HEK293 (cell line): ENCODE measurements around the gene RPL12.

Experiments used
- EGR2 ChIP-seq: fragments of 450-650 bp; formaldehyde crosslinking; IDR thresholded peaks from 2 replicates; pipeline ENCODE4 v1.5.1; 2016; ENCODE audit warnings: low read depth, missing biosample characterization, missing genetic modification characterization
- MYNN ChIP-seq: fragments of 450-650 bp; formaldehyde crosslinking; IDR thresholded peaks from 2 replicates; pipeline ENCODE4 v1.5.1; 2016; ENCODE audit warnings: missing biosample characterization, missing genetic modification characterization, borderline replicate concordance
- RBAK ChIP-seq: fragments of 450-650 bp; formaldehyde crosslinking; IDR thresholded peaks from 2 replicates; pipeline ENCODE4 v1.5.1; 2016; ENCODE audit warnings: missing biosample characterization, missing genetic modification characterization
- SP2 ChIP-seq: fragments of 450-650 bp; formaldehyde crosslinking; IDR thresholded peaks from 2 replicates; pipeline ENCODE4 v1.5.1; 2016; ENCODE audit warnings: missing biosample characterization, missing genetic modification characterization
- YY1 ChIP-seq: fragments of 450-650 bp; formaldehyde crosslinking; IDR thresholded peaks from 2 replicates; pipeline ENCODE4 v1.5.1; 2018; ENCODE audit warnings: missing biosample characterization, missing genetic modification characterization
- YY2 ChIP-seq: fragments of 450-650 bp; formaldehyde crosslinking; IDR thresholded peaks from 2 replicates; pipeline ENCODE4 v1.5.1; 2016; ENCODE audit warnings: missing biosample characterization, missing genetic modification characterization
- ZNF211 ChIP-seq: fragments of 450-650 bp; formaldehyde crosslinking; IDR thresholded peaks from 2 replicates; pipeline ENCODE4 v1.5.1; 2016; ENCODE audit warnings: low read depth, missing biosample characterization, missing genetic modification characterization
- ZNF274 ChIP-seq, 2 experiments: fragments of 200-500 bp in 1 of 2; fragments of 450-650 bp in 1 of 2; sonication (Bioruptor generic) in 1 of 2; formaldehyde crosslinking in 1 of 2; IDR thresholded peaks; 2 replicates each; pipeline versions ENCODE4 v1.5.1 to v1.6.1; 2014 to 2016; ENCODE audit warnings: borderline replicate concordance in 1 of 2, inconsistent platforms in 1 of 2, low read length in 1 of 2, missing biosample characterization in 1 of 2, missing genetic modification characterization in 1 of 2
- ZNF350 ChIP-seq: fragments of 450-650 bp; formaldehyde crosslinking; IDR thresholded peaks from 2 replicates; pipeline ENCODE4 v1.5.0; 2017; ENCODE audit warnings: missing biosample characterization, mild to moderate bottlenecking, missing genetic modification characterization
- ZNF670 ChIP-seq: fragments of 450-650 bp; formaldehyde crosslinking; IDR thresholded peaks from 2 replicates; pipeline ENCODE4 v1.5.1; 2016; ENCODE audit warnings: missing biosample characterization, missing genetic modification characterization, low read depth
- ZNF747 ChIP-seq: fragments of 450-650 bp; formaldehyde crosslinking; IDR thresholded peaks from 2 replicates; pipeline ENCODE4 v1.5.1; 2016; ENCODE audit warnings: missing biosample characterization, missing genetic modification characterization
- TF ChIP-seq, protein P1 (sequence below): fragments of 450-650 bp; formaldehyde crosslinking; IDR thresholded peaks from 2 replicates; pipeline ENCODE4 v1.5.1; 2016; ENCODE audit warnings: missing biosample characterization, missing genetic modification characterization
- TF ChIP-seq, protein P2 (sequence below): fragments of 450-650 bp; formaldehyde crosslinking; IDR thresholded peaks from 2 replicates; pipeline ENCODE4 v1.5.1; 2016; ENCODE audit warnings: missing biosample characterization, missing genetic modification characterization
- TF ChIP-seq, protein P3 (sequence below): fragments of 450-650 bp; formaldehyde crosslinking; IDR thresholded peaks from 2 replicates; pipeline ENCODE4 v1.5.1; 2016; ENCODE audit warnings: missing biosample characterization, missing genetic modification characterization

DNA sequence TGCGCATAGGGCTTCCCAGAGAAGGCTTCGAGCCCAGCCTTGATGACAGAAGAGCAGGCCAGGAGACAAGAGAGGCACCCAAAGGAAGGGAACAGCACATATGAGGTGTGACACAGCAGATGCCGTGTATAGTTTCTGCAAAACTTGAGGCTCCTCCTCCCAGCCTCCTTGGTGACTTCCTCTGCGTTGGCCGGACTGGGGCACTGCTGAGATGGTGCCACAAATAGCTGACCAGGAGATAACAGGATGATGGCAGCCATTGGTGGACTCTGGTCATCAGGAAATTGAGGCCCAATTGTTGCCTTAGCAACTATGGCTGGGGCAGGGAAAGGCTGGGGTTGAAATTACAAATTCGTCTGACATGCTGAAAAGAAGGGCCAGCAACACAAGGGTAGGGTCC, 31.9 kb downstream of the RPL12 start:
- TF ChIP-seq YY1 (no peak), ZNF274 (IDR thresholded peaks at IDR 0.05; ENCODE audit: low read length) (no peak), ZNF274 (tag by site-specific recombination; IDR thresholded peaks at IDR 0.05; ENCODE audit: borderline replicate concordance) (no peak), EGR2 (no peak), YY2 (tag by site-specific recombination) (no peak), ZNF211 (no peak), ZNF670 (tag by site-specific recombination) (no peak), ZNF747 (tag by site-specific recombination) (no peak), MYNN (tag by site-specific recombination) (no peak), SP2 (tag by site-specific recombination) (no peak), RBAK (tag by site-specific recombination) (no peak), ZNF350 (tag by site-specific recombination) (no peak)
- TF ChIP-seq, protein P1, sequence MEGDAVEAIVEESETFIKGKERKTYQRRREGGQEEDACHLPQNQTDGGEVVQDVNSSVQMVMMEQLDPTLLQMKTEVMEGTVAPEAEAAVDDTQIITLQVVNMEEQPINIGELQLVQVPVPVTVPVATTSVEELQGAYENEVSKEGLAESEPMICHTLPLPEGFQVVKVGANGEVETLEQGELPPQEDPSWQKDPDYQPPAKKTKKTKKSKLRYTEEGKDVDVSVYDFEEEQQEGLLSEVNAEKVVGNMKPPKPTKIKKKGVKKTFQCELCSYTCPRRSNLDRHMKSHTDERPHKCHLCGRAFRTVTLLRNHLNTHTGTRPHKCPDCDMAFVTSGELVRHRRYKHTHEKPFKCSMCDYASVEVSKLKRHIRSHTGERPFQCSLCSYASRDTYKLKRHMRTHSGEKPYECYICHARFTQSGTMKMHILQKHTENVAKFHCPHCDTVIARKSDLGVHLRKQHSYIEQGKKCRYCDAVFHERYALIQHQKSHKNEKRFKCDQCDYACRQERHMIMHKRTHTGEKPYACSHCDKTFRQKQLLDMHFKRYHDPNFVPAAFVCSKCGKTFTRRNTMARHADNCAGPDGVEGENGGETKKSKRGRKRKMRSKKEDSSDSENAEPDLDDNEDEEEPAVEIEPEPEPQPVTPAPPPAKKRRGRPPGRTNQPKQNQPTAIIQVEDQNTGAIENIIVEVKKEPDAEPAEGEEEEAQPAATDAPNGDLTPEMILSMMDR (tag by site-specific recombination) = no peak
- TF ChIP-seq, protein P2, sequence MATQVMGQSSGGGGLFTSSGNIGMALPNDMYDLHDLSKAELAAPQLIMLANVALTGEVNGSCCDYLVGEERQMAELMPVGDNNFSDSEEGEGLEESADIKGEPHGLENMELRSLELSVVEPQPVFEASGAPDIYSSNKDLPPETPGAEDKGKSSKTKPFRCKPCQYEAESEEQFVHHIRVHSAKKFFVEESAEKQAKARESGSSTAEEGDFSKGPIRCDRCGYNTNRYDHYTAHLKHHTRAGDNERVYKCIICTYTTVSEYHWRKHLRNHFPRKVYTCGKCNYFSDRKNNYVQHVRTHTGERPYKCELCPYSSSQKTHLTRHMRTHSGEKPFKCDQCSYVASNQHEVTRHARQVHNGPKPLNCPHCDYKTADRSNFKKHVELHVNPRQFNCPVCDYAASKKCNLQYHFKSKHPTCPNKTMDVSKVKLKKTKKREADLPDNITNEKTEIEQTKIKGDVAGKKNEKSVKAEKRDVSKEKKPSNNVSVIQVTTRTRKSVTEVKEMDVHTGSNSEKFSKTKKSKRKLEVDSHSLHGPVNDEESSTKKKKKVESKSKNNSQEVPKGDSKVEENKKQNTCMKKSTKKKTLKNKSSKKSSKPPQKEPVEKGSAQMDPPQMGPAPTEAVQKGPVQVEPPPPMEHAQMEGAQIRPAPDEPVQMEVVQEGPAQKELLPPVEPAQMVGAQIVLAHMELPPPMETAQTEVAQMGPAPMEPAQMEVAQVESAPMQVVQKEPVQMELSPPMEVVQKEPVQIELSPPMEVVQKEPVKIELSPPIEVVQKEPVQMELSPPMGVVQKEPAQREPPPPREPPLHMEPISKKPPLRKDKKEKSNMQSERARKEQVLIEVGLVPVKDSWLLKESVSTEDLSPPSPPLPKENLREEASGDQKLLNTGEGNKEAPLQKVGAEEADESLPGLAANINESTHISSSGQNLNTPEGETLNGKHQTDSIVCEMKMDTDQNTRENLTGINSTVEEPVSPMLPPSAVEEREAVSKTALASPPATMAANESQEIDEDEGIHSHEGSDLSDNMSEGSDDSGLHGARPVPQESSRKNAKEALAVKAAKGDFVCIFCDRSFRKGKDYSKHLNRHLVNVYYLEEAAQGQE (tag by site-specific recombination) = no peak
- TF ChIP-seq, protein P3, sequence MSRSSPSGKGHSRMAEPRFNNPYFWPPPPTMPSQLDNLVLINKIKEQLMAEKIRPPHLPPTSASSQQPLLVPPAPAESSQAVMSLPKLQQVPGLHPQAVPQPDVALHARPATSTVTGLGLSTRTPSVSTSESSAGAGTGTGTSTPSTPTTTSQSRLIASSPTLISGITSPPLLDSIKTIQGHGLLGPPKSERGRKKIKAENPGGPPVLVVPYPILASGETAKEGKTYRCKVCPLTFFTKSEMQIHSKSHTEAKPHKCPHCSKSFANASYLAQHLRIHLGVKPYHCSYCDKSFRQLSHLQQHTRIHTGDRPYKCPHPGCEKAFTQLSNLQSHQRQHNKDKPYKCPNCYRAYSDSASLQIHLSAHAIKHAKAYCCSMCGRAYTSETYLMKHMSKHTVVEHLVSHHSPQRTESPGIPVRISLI = no peak
